ENCODE data around the gene DHX16.
A peak's percentile ranks its signal among the peaks of the same experiment; 100 is the strongest.
"Not testable (repeated sequence)": the region's sequence is repeated elsewhere in the genome, so short reads cannot be mapped to it uniquely, and the experiment has no call there.

Gene DHX16

GRCh38 chr6:30678964-30679726 lies 6.3 kb upstream of the DHX16 start:
- peak; percentile 82 to 89 (median 89) for DNase-seq

- DNase-seq, result no peak
These were observed 4.0 kb upstream of the DHX16 start for GRCh38 chr6:30676660-30677285.

GRCh38 chr6:30670760-30671527 lies 1.9 kb downstream of the DHX16 start:
- DNase-seq, result no peak

- not testable (repeated sequence) for DNase-seq
These were observed 6.5 kb downstream of the DHX16 start for GRCh38 chr6:30666300-30666699.

GRCh38 chr6:30664994-30665767 lies 7.6 kb downstream of the DHX16 start:
- DNase-seq, result no peak

GRCh38 chr6:30657922-30658321 lies 14.9 kb downstream of the DHX16 start:
- not testable (repeated sequence) for DNase-seq

- no peak for DNase-seq
These were observed 15.4 kb downstream of the DHX16 start for GRCh38 chr6:30657454-30657853.

- no peak for DNase-seq
These were observed 16.3 kb downstream of the DHX16 start for GRCh38 chr6:30656513-30656912.

GRCh38 chr6:30655743-30656094 lies 17.1 kb downstream of the DHX16 start:
- no peak for DNase-seq

GRCh38 chr6:30654798-30655742 lies 17.7 kb downstream of the DHX16 start:
- no peak for DNase-seq

GRCh38 chr6:30651143-30651542 lies 21.7 kb downstream of the DHX16 start:
- no peak for DNase-seq

GRCh38 chr6:30647242-30648116 lies 25.3 kb downstream of the DHX16 start:
- DNase-seq, result peak; percentile 42 to 82 (median 60)

GRCh38 chr6:30646450-30647241 lies 26.2 kb downstream of the DHX16 start, which contains the start of gene C6orf136:
Gene C6orf136 (plus strand): TSS chr6:30647133. CDS start chr6:30647232, 99 bp downstream.
- DNase-seq, result peak; percentile 85 to 97 (median 89)

GRCh38 chr6:30645989-30646388 lies 26.8 kb downstream of the DHX16 start:
- no peak for DNase-seq

GRCh38 chr6:30644769-30645168 lies 28.0 kb downstream of the DHX16 start:
- DNase-seq, result no peak

GRCh38 chr6:30643656-30644055 lies 29.1 kb downstream of the DHX16 start:
- no peak for DNase-seq

GRCh38 chr6:30641048-30641447 lies 31.8 kb downstream of the DHX16 start:
- peak in 1 of 5 experiments; percentile 58 for DNase-seq

- DNase-seq, result peak in 1 of 5 experiments; percentile 19
These were observed 32.3 kb downstream of the DHX16 start for GRCh38 chr6:30640481-30640880.

- DNase-seq, result no peak
These were observed 37.0 kb downstream of the DHX16 start for GRCh38 chr6:30635834-30636233.
